GM18508 (cell line): ENCODE data around the gene E2F7.
A peak's percentile ranks its signal among the peaks of the same experiment; 100 is the strongest.

Experiments used
- ATAC-seq: cut with Tn5 transposase; IDR thresholded peaks from one replicate; pipeline ENCODE4 v1.9.1; 2021; ENCODE audit warnings: moderate number of reproducible peaks; ENCODE audit not compliant: insufficient read depth, unreplicated experiment

Gene E2F7

GRCh38 chr12:77023501-77023900 lies 41.9 kb downstream of the E2F7 start:
- ATAC-seq = no peak

- ATAC-seq = no peak
Observed at GRCh38 chr12:77019920-77020319, 45.4 kb downstream of the E2F7 start.

- no peak for ATAC-seq
Observed at GRCh38 chr12:77016606-77017005, 48.8 kb downstream of the E2F7 start.

GRCh38 chr12:77013091-77013490 lies 52.3 kb downstream of the E2F7 start:
- ATAC-seq = no peak

GRCh38 chr12:77010691-77011548 lies 54.4 kb downstream of the E2F7 start:
- peak; percentile 97 for ATAC-seq

- no peak for ATAC-seq
Observed at GRCh38 chr12:77007476-77007875, 57.9 kb downstream of the E2F7 start.

- no peak for ATAC-seq
Observed at GRCh38 chr12:77005611-77006098, 59.7 kb downstream of the E2F7 start.

- no peak for ATAC-seq
Observed at GRCh38 chr12:77003914-77004313, 61.5 kb downstream of the E2F7 start.

- no peak for ATAC-seq
Observed at GRCh38 chr12:77003246-77003645, 62.1 kb downstream of the E2F7 start.

GRCh38 chr12:77002382-77002781 lies 63.0 kb downstream of the E2F7 start:
- no peak for ATAC-seq

GRCh38 chr12:77001276-77001675 lies 64.1 kb downstream of the E2F7 start:
- no peak for ATAC-seq

- no peak for ATAC-seq
Observed at GRCh38 chr12:76998908-76999556, 66.3 kb downstream of the E2F7 start.

GRCh38 chr12:76998386-76998785 lies 67.0 kb downstream of the E2F7 start:
- no peak for ATAC-seq

GRCh38 chr12:76997011-76997780 lies 68.2 kb downstream of the E2F7 start:
- ATAC-seq = no peak

GRCh38 chr12:76990716-76991115 lies 74.7 kb downstream of the E2F7 start:
- no peak for ATAC-seq

GRCh38 chr12:76984566-76984965 lies 80.8 kb downstream of the E2F7 start:
- ATAC-seq = no peak

- ATAC-seq = no peak
Observed at GRCh38 chr12:76983420-76983819, 81.9 kb downstream of the E2F7 start.

- no peak for ATAC-seq
Observed at GRCh38 chr12:76980196-76980595, 85.2 kb downstream of the E2F7 start.

- ATAC-seq = no peak
Observed at GRCh38 chr12:76976777-76977382, 88.5 kb downstream of the E2F7 start.
